Measurements from ENCODE around the gene PTPRD. TPM values are rescaled to one million over a fixed set of nuclear protein-coding genes. Genes with fewer than 3 reads are reported as not detected.

Gene PTPRD
- total RNA-seq, 1 experiment from 2014 or later, result 70.1 TPM

DNA sequence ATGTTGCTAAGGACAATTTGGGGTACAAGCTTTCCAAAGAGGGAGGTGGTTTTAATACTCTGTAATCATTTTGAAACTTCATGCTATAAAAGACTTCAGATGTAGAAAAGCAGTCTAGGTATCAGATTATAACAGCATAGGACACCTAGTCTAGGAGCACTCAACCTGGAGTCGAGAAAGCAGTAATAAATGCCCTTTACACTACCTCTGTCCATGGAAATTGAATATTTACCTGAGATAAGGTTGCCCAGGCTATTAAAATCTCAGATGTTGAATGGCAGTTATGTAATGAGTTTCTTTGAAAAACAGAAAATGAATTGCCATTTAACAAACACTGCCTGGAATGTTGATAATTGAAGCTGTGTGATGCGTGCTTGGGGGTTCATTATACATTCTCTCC, 2251.4 kb downstream of the PTPRD start:
- H3K36me3 Mint-ChIP-seq (ENCODE audit: insufficient read depth, unreplicated experiment), result no peaks in the 10 kb centered on the region
- POLR2A ChIA-PET, result no interaction called here
- no peaks in the 10 kb centered on the region for H3K36me3 ChIP-seq (ENCODE audit: control insufficient read depth, insufficient read depth, low read length)

GRCh38 chr9:8356406-8356805, 2256.4 kb downstream of the PTPRD start:
- H3K4me3 Mint-ChIP-seq (ENCODE audit: unreplicated experiment), result no peak overlapping the region
- H3K36me3 ChIP-seq (ENCODE audit: control insufficient read depth, insufficient read depth, low read length), result no peaks in the 10 kb centered on the region
- H3K9me3 Mint-ChIP-seq (ENCODE audit: unreplicated experiment), result no peaks in the 10 kb centered on the region
- H3K4me1 ChIP-seq, result peaks cover 4% of the 10 kb centered on the region; the same call in 1 of the 2 replicates
- no peak overlapping the region for H3K4me3 ChIP-seq (ENCODE audit: low read depth, low read length)
- intact Hi-C loops (cut with micrococcal nuclease; ENCODE audit: unreplicated experiment), result no loop called here
- no peak for DNase-seq
- no peak overlapping the region for H3K27ac Mint-ChIP-seq (ENCODE audit: unreplicated experiment)
- ChIA-PET CTCF (no interaction called here), POLR2A (no interaction called here)
- no peaks in the 10 kb centered on the region for H3K9me3 ChIP-seq
- H3K27me3 Mint-ChIP-seq (ENCODE audit: insufficient read depth, unreplicated experiment), result no peaks in the 10 kb centered on the region
- no TSS peak for BruUV-seq (replicated peaks)
- no peaks in the 10 kb centered on the region for H3K4me1 Mint-ChIP-seq (ENCODE audit: low read depth, unreplicated experiment)
- no peak for TF ChIP-seq CTCF (IDR thresholded peaks at IDR 0.05; ENCODE audit: insufficient read depth in 1 of 2, low read depth in 1 of 2, low read length in 1 of 2, severe bottlenecking in 1 of 2, unreplicated experiment in 1 of 2)
- no peaks in the 10 kb centered on the region for H3K36me3 Mint-ChIP-seq (ENCODE audit: insufficient read depth, unreplicated experiment)
- H3K27me3 ChIP-seq (replicated peaks; ENCODE audit: control insufficient read depth, insufficient read depth, low read length), result no peaks in the 10 kb centered on the region

More for the DNA sequence above, 2251.4 kb downstream of the PTPRD start:
- no peak for TF ChIP-seq CTCF (IDR thresholded peaks at IDR 0.05; ENCODE audit: insufficient read depth in 1 of 2, low read depth in 1 of 2, low read length in 1 of 2, severe bottlenecking in 1 of 2, unreplicated experiment in 1 of 2)
- Mint-ChIP-seq H3K27ac (ENCODE audit: unreplicated experiment) (peak overlapping the region; percentile 72), H3K4me1 (ENCODE audit: low read depth, unreplicated experiment) (peaks cover 5% of the 10 kb centered on the region), H3K9me3 (ENCODE audit: unreplicated experiment) (no peaks in the 10 kb centered on the region), H3K4me3 (ENCODE audit: unreplicated experiment) (no peak overlapping the region), H3K27me3 (ENCODE audit: insufficient read depth, unreplicated experiment) (no peaks in the 10 kb centered on the region)
- CTCF ChIA-PET, result no interaction called here
- Histone ChIP-seq H3K9me3 (no peaks in the 10 kb centered on the region), H3K4me1 (peaks cover 27% of the 10 kb centered on the region), H3K27me3 (replicated peaks; ENCODE audit: control insufficient read depth, insufficient read depth, low read length) (no peaks in the 10 kb centered on the region), H3K4me3 (ENCODE audit: low read depth, low read length) (no peak overlapping the region)
- peak in 1 of 2 experiments; percentile 17 for DNase-seq
- no TSS peak for BruUV-seq (replicated peaks)
- intact Hi-C loops (cut with micrococcal nuclease; ENCODE audit: unreplicated experiment), result loop anchor here (1.0 kb wide), 3 partner anchors 13 to 459 kb away; no protein-coding TSS in a partner anchor

- H3K4me3 ChIP-seq (ENCODE audit: low read depth, low read length), result no peak overlapping the region
- H3K4me1 ChIP-seq, result peaks cover 6% of the 10 kb centered on the region; the same call in 1 of the 2 replicates
- no peaks in the 10 kb centered on the region for H3K9me3 ChIP-seq
- intact Hi-C loops (cut with micrococcal nuclease; ENCODE audit: unreplicated experiment), result no loop called here
- no TSS peak for BruUV-seq (replicated peaks)
- TF ChIP-seq CTCF (IDR thresholded peaks at IDR 0.05; ENCODE audit: insufficient read depth in 1 of 2, low read depth in 1 of 2, low read length in 1 of 2, severe bottlenecking in 1 of 2, unreplicated experiment in 1 of 2), result no peak
- H3K4me1 Mint-ChIP-seq (ENCODE audit: low read depth, unreplicated experiment), result no peaks in the 10 kb centered on the region
- no peaks in the 10 kb centered on the region for H3K9me3 Mint-ChIP-seq (ENCODE audit: unreplicated experiment)
- no peaks in the 10 kb centered on the region for H3K27me3 ChIP-seq (replicated peaks; ENCODE audit: control insufficient read depth, insufficient read depth, low read length)
- H3K27me3 Mint-ChIP-seq (ENCODE audit: insufficient read depth, unreplicated experiment), result no peaks in the 10 kb centered on the region
- no peaks in the 10 kb centered on the region for H3K36me3 Mint-ChIP-seq (ENCODE audit: insufficient read depth, unreplicated experiment)
- no peaks in the 10 kb centered on the region for H3K36me3 ChIP-seq (ENCODE audit: control insufficient read depth, insufficient read depth, low read length)
- no peak overlapping the region for H3K4me3 Mint-ChIP-seq (ENCODE audit: unreplicated experiment)
- CTCF ChIA-PET, result no interaction called here
- POLR2A ChIA-PET, result no interaction called here
- DNase-seq, result no peak
- no peak overlapping the region for H3K27ac Mint-ChIP-seq (ENCODE audit: unreplicated experiment)
These were observed 2261.4 kb downstream of the PTPRD start for GRCh38 chr9:8351436-8351835.
